HFFc6 (cell line): ENCODE data around the gene ELP2. TPM values are rescaled to one million over a fixed set of nuclear protein-coding genes. Genes with fewer than 3 reads are reported as not detected.

Experiments used
- DNase-seq: peaks from one replicate; pipeline ENCODE4 v3.0.0-alpha.2; 2018
- H3K27ac Mint-ChIP-seq: 2 replicates; pipeline ENCODE4 v1.8.0; 2020; ENCODE audit warnings: mild to moderate bottlenecking, mixed read lengths
- H3K27me3 Mint-ChIP-seq: 2 replicates; pipeline ENCODE4 v1.8.0; 2021; ENCODE audit warnings: mild to moderate bottlenecking, moderate library complexity, mixed read lengths; ENCODE audit not compliant: insufficient read depth
- H3K36me3 Mint-ChIP-seq: 2 replicates; pipeline ENCODE4 v1.8.0; 2021; ENCODE audit warnings: low read depth, mixed read lengths
- H3K4me1 Mint-ChIP-seq: 2 replicates; pipeline ENCODE4 v1.8.0; 2020; ENCODE audit warnings: low read depth, mixed read lengths
- H3K4me3 Mint-ChIP-seq: 2 replicates; pipeline ENCODE4 v1.8.0; 2020; ENCODE audit warnings: mild to moderate bottlenecking, moderate library complexity, mixed read lengths
- H3K9me3 Mint-ChIP-seq: 2 replicates; pipeline ENCODE4 v1.8.0; 2020; ENCODE audit warnings: mild to moderate bottlenecking, mixed read lengths
- CTCF ChIP-seq: fragments of 200-600 bp; sonication (generic); IDR thresholded peaks from 2 replicates; pipeline ENCODE4 v1.5.0; 2021; ENCODE audit warnings: antibody characterized with exemption, mild to moderate bottlenecking
- total RNA-seq, 6 experiments: library from RNA; stranded (reverse); fragmentation: NEBNext Ultra II Directional; extraction: Animal tissue kit (Norgen Biotek cat#: 25700); gene quantifications; 2 replicates in 1 of 6; 3 replicates in 5 of 6; pipeline ENCODE4 v1.2.3, GENCODE V29; 2021

Gene ELP2
- total RNA-seq, 6 experiments from 2014 or later: 76.2 to 99.7 (median 82.3) TPM

GRCh38 chr18:36185157-36185556, 55.5 kb downstream of the ELP2 start:
- no peak for DNase-seq
- no peak overlapping the region for H3K4me3 Mint-ChIP-seq
- no peaks in the 10 kb centered on the region for H3K9me3 Mint-ChIP-seq
- H3K36me3 Mint-ChIP-seq: no peaks in the 10 kb centered on the region
- no peak for TF ChIP-seq CTCF
- H3K27me3 Mint-ChIP-seq: no peaks in the 10 kb centered on the region; the same call in 1 of the 2 replicates
- H3K4me1 Mint-ChIP-seq: peaks cover 18% of the 10 kb centered on the region
- H3K27ac Mint-ChIP-seq: no peak overlapping the region

- DNase-seq: no peak
- peaks cover 17% of the 10 kb centered on the region for H3K4me1 Mint-ChIP-seq
- H3K27me3 Mint-ChIP-seq: no peaks in the 10 kb centered on the region; the same call in 1 of the 2 replicates
- H3K9me3 Mint-ChIP-seq: no peaks in the 10 kb centered on the region
- H3K4me3 Mint-ChIP-seq: peak overlapping the region; percentile 91; the same call in 1 of the 2 replicates
- H3K36me3 Mint-ChIP-seq: no peaks in the 10 kb centered on the region
- TF ChIP-seq CTCF: no peak
- H3K27ac Mint-ChIP-seq: no peak overlapping the region
Observed at GRCh38 chr18:36185901-36186460, 56.3 kb downstream of the ELP2 start.

- no peak for TF ChIP-seq CTCF
- peak overlapping the region; percentile 91 for H3K4me3 Mint-ChIP-seq
- DNase-seq: no peak
- H3K9me3 Mint-ChIP-seq: no peaks in the 10 kb centered on the region
- peaks cover 17% of the 10 kb centered on the region for H3K4me1 Mint-ChIP-seq
- H3K36me3 Mint-ChIP-seq: no peaks in the 10 kb centered on the region
- no peak overlapping the region; the same call in 1 of the 2 replicates for H3K27ac Mint-ChIP-seq
- H3K27me3 Mint-ChIP-seq: no peaks in the 10 kb centered on the region; the same call in none of the 2 replicates
Observed at GRCh38 chr18:36186461-36187192, 56.9 kb downstream of the ELP2 start.

GRCh38 chr18:36187193-36187825, 57.6 kb downstream of the ELP2 start, which contains the start of gene MOCOS:
Gene MOCOS, plus strand, starts transcription at chr18:36187497. Its CDS starts 43 bp downstream, at chr18:36187540.
- no peak for TF ChIP-seq CTCF
- no peaks in the 10 kb centered on the region for H3K36me3 Mint-ChIP-seq
- H3K27me3 Mint-ChIP-seq: no peaks in the 10 kb centered on the region; the same call in none of the 2 replicates
- peaks cover 17% of the 10 kb centered on the region for H3K4me1 Mint-ChIP-seq
- H3K9me3 Mint-ChIP-seq: no peaks in the 10 kb centered on the region
- DNase-seq: peak; percentile 32
- H3K27ac Mint-ChIP-seq: peak within 1 kb of the TSS; percentile 64
- H3K4me3 Mint-ChIP-seq: peak within 1 kb of the TSS; percentile 91

GRCh38 chr18:36187826-36188721, 58.4 kb downstream of the ELP2 start:
- no peaks in the 10 kb centered on the region for H3K36me3 Mint-ChIP-seq
- no peaks in the 10 kb centered on the region for H3K9me3 Mint-ChIP-seq
- TF ChIP-seq CTCF: no peak
- H3K4me1 Mint-ChIP-seq: peaks cover 17% of the 10 kb centered on the region
- peak overlapping the region; percentile 91 for H3K4me3 Mint-ChIP-seq
- H3K27ac Mint-ChIP-seq: peak overlapping the region; percentile 40
- no peaks in the 10 kb centered on the region; the same call in none of the 2 replicates for H3K27me3 Mint-ChIP-seq
- no peak for DNase-seq
